AG09309 (cell line): Measurements from ENCODE around the gene ZBTB17.
"Not testable (repeated sequence)": the region's sequence is repeated elsewhere in the genome, so short reads cannot be mapped to it uniquely, and the experiment has no call there.

Experiments
- DNase-seq: peaks from one replicate; pipeline ENCODE4 v3.0.0-alpha.2; 2010; ENCODE audit warnings: low read depth
- H3K4me3 ChIP-seq: 2 replicates; pipeline ENCODE4 v1.5.1; 2011; ENCODE audit warnings: mild to moderate bottlenecking, low read depth, low read length, moderate library complexity; ENCODE audit not compliant: control insufficient read depth
- CTCF ChIP-seq: IDR thresholded peaks from 2 replicates; pipeline ENCODE4 v1.5.1; 2011; ENCODE audit warnings: mild to moderate bottlenecking, low read depth, low read length, inconsistent platforms; ENCODE audit not compliant: insufficient read depth, control insufficient read depth; ENCODE audit errors: missing control alignments

Gene ZBTB17

GRCh38 chr1:15916417-15916816 lies 59.5 kb downstream of the ZBTB17 start:
- no peak for TF ChIP-seq CTCF
- no peak overlapping the region for H3K4me3 ChIP-seq
- no peak for DNase-seq

GRCh38 chr1:15915991-15916390 lies 59.9 kb downstream of the ZBTB17 start:
- TF ChIP-seq CTCF = no peak
- H3K4me3 ChIP-seq = no peak overlapping the region
- no peak for DNase-seq

- not testable (repeated sequence) for DNase-seq, H3K4me3 ChIP-seq
These were observed 62.3 kb downstream of the ZBTB17 start for GRCh38 chr1:15913607-15914006.

- TF ChIP-seq CTCF = no peak
- DNase-seq = no peak
- H3K4me3 ChIP-seq = no peak overlapping the region
These were observed 64.0 kb downstream of the ZBTB17 start for GRCh38 chr1:15911927-15912326.

GRCh38 chr1:15911141-15911540 lies 64.8 kb downstream of the ZBTB17 start:
- TF ChIP-seq CTCF = no peak
- H3K4me3 ChIP-seq = no peak overlapping the region
- no peak for DNase-seq

GRCh38 chr1:15908597-15908996 lies 67.3 kb downstream of the ZBTB17 start:
- no peak for DNase-seq
- TF ChIP-seq CTCF = no peak

GRCh38 chr1:15902882-15903281 lies 73.0 kb downstream of the ZBTB17 start:
- H3K4me3 ChIP-seq = no peak overlapping the region
- peak; percentile 41 for DNase-seq
- no peak for TF ChIP-seq CTCF

More at GRCh38 chr1:15908597-15908996, 67.3 kb downstream of the ZBTB17 start:
- no peak overlapping the region for H3K4me3 ChIP-seq
